ENCODE results near the gene PCDHB13.

- no peak for TF ChIP-seq CTCF (conservative IDR thresholded peaks at IDR 0.05 in 1 of 2, IDR thresholded peaks at IDR 0.05 in 1 of 2; ENCODE audit: extremely low read depth in 1 of 2, insufficient read depth in 1 of 2, low read depth in 1 of 2, low read length in 2 of 2)
- no peak for TF ChIP-seq EZH2 (IDR thresholded peaks at IDR 0.05; ENCODE audit: borderline replicate concordance, low read length)
These were observed 36.9 kb downstream of the PCDHB13 start for GRCh38 chr5:141250576-141250975.
